Gastrocnemius medialis (tissue), 4 donors: Measurements from ENCODE around the gene METTL13.

Experiments used
- POLR2A ChIP-seq, 2 donors: fragments of 450-650 bp; IDR thresholded peaks; one replicate each; pipeline ENCODE4 v1.6.1; 2017; ENCODE audit warnings: antibody characterized with exemption in 2 of 2, mild to moderate bottlenecking in 2 of 2, moderate library complexity in 2 of 2
- TF ChIP-seq, protein P1 (sequence below), 5 experiments: fragments of 450-650 bp in 3 of 5; fragments of 200-600 bp in 2 of 5; sonication (generic) in 2 of 5; IDR thresholded peaks in 4 of 5; conservative IDR thresholded peaks in 1 of 5; 1 replicate in 4 of 5; 2 replicates in 1 of 5; pipeline ENCODE4 v1.5.1; 2016 to 2019; ENCODE audit warnings: antibody characterized with exemption in 5 of 5, mild to moderate bottlenecking in 3 of 5, moderate library complexity in 3 of 5

DNA sequence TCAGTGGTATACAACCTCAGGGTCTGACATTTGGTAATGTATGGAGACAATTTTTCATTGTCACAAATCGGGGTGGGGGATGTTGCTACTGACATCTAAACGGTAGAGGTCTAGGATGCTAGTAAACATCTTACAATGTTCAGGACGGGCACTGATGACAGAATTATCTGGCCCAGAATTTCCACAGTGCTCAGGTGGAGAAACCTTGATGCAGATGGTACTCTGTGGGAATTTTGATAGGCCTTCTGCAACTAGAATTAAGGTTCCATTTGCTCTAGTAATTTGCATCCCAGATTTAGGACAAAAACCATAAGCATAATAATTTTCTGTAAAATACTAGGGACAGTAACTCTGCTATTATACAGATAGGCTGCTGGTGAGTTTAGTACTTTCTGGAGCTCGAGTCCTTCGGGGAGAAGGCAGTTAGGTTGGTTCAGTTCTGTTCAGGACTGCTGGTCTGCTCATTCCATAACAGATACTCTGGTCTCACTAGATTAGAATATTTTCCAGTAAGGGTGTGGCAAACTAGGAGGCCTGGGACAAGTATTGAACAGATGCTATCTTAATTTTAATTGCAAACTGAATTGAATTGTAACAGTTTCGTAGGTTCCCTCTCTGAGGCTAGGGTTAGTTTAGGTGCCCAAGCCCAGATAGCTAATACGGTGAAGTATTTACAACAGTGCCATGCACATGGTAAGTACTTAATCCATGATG is 11.4 kb downstream of the METTL13 start:
- TF ChIP-seq, protein P1, sequence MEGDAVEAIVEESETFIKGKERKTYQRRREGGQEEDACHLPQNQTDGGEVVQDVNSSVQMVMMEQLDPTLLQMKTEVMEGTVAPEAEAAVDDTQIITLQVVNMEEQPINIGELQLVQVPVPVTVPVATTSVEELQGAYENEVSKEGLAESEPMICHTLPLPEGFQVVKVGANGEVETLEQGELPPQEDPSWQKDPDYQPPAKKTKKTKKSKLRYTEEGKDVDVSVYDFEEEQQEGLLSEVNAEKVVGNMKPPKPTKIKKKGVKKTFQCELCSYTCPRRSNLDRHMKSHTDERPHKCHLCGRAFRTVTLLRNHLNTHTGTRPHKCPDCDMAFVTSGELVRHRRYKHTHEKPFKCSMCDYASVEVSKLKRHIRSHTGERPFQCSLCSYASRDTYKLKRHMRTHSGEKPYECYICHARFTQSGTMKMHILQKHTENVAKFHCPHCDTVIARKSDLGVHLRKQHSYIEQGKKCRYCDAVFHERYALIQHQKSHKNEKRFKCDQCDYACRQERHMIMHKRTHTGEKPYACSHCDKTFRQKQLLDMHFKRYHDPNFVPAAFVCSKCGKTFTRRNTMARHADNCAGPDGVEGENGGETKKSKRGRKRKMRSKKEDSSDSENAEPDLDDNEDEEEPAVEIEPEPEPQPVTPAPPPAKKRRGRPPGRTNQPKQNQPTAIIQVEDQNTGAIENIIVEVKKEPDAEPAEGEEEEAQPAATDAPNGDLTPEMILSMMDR (IDR thresholded peaks at IDR 0.05 in 4 of 5, conservative IDR thresholded peaks at IDR 0.05 in 1 of 5), result no peak
- no peak for TF ChIP-seq POLR2A (IDR thresholded peaks at IDR 0.05)
